ENCODE results near the gene C1orf122.
"Not testable (repeated sequence)": the region's sequence is repeated elsewhere in the genome, so short reads cannot be mapped to it uniquely, and the experiment has no call there.

Gene C1orf122

GRCh38 chr1:37807555-37808368, at the start of gene C1orf122, which contains the start of gene YRDC:
TSS of gene C1orf122 (plus strand) at chr1:37807790. CDS start at chr1:37808405, 615 bp downstream.
TSS of gene YRDC (minus strand) at chr1:37808208. CDS start at chr1:37808180, 28 bp downstream.
- peak; percentile 83 to 92 (median 87) for DNase-seq (ENCODE audit: low read depth in 2 of 3, low spot score in 1 of 3)

- no peak for DNase-seq (ENCODE audit: low read depth in 2 of 3, low spot score in 1 of 3)
These were observed 48.1 kb upstream of the C1orf122 start for GRCh38 chr1:37759451-37759850.

- no peak for DNase-seq (ENCODE audit: low read depth in 2 of 3, low spot score in 1 of 3)
These were observed 46.0 kb upstream of the C1orf122 start for GRCh38 chr1:37761416-37762095.

DNA sequence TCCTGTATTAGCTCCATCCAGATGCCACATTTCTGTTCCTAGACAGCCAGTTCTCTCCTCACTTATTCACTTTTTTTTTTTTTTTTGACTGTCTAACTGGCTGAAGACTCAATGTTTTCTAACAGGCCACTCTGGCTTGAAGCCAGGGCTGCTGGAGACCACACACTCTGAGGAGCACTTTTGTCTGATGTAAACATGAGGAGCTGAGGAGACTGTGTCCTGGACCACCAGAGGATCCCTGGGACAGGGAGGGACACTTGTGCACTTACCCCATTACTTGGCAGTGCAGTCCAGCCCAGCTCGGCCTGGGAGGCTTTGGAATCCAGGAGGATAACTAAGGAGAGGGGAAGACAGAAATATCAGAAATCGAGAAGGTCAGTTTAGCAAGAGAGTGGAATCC, 45.1 kb upstream of the C1orf122 start:
- no peak for DNase-seq (ENCODE audit: low read depth in 2 of 3, low spot score in 1 of 3)

- DNase-seq (ENCODE audit: low read depth in 2 of 3, low spot score in 1 of 3) = no peak
These were observed 43.7 kb upstream of the C1orf122 start for GRCh38 chr1:37763791-37764413.

DNA sequence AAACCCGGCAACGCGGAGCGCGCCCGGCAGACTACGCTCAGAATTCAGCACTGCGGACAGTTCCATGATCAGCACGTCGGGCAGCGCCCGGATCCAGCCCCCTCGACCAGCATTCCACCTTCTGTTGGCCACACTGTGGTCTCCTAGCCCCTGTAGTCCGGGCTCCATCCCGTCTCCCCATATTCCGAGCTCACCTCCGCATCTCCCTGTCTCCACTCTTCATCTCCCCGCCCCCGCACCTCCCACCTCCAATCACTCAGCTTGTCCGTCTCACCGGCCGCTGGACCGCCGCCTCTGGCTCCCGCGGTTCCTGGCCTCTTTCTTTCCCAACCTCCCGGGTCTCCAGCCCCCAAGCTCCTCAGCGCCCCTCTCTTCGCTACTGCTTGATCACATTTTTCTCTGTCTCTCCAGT, 43.2 kb upstream of the C1orf122 start:
- DNase-seq (ENCODE audit: low read depth in 2 of 3, low spot score in 1 of 3) = peak in 2 of 3 donors; percentile 40 to 53

DNA sequence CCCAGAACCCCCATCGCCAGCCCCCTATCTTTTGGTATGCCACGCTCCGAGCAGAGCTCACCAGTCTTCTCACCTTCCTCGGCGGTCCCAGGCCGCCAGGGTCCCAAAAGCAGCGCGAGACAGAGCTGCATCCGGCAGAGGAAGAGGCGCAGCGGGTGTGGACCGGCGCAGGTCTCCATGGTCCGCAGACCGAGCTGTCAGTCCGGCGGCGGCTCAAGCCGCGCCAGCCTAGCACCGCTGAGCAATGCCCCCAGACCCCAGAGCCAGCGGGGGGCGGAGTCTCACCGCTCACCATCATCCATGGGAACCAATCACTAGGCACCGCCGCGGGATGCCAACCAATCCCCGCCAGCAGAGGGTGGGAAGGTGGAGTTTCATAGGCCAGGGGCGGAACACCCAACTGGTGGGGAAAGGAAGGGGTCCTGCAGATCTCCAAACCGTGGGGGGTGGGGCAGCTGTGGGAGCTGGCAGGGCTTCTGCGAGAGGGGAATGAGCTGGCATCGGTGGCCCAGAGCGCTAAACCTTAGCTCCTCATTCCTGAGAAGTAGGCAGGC, 42.6 kb upstream of the C1orf122 start, which contains the start of gene EPHA10:
Gene EPHA10, minus strand, starts transcription at position 233 of the 554 bp plus-strand sequence. Its CDS starts 54 bp downstream, at position 179.
- DNase-seq (ENCODE audit: low read depth in 2 of 3, low spot score in 1 of 3) = no peak

GRCh38 chr1:37765916-37766664, 41.5 kb upstream of the C1orf122 start:
- no peak for DNase-seq (ENCODE audit: low read depth in 2 of 3, low spot score in 1 of 3)

DNA sequence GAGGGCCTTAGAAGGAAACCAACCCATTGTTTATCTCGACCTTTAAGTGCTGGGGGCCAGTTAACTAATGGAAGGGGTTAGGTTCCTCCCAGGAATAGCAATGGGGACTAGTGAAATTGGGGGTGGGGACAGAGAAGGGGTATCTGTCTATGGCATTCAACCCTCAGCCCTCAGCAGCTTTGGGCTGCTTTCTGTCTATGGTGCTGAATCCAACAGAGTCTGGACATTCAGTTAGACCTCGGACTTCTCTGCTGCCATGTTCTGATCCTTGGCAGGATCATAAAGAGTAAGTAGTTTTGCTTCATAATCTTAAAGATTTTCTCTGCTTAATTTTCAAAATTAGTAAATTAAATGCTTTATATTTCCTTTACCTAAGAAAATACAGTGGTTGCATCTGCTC, 40.1 kb upstream of the C1orf122 start:
- no peak for DNase-seq (ENCODE audit: low read depth in 2 of 3, low spot score in 1 of 3)

DNA sequence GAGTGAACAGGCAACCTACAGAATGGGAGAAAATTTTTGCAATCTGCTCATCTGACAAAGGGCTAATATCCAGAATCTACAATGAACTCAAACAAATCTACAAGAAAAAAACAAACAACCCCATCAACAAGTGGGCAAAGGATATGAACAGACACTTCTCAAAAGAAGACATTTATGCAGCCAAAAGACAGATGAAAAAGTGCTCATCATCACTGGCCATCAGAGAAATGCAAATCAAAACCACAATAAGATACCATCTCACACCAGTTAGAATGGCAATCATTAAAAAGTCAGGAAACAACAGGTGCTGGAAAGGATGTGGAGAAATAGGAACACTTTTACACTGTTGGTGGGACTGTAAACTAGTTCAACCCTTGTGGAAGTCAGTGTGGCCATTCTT, 36.1 kb upstream of the C1orf122 start:
- not testable (repeated sequence) for DNase-seq (ENCODE audit: low read depth in 2 of 3, low spot score in 1 of 3)

DNA sequence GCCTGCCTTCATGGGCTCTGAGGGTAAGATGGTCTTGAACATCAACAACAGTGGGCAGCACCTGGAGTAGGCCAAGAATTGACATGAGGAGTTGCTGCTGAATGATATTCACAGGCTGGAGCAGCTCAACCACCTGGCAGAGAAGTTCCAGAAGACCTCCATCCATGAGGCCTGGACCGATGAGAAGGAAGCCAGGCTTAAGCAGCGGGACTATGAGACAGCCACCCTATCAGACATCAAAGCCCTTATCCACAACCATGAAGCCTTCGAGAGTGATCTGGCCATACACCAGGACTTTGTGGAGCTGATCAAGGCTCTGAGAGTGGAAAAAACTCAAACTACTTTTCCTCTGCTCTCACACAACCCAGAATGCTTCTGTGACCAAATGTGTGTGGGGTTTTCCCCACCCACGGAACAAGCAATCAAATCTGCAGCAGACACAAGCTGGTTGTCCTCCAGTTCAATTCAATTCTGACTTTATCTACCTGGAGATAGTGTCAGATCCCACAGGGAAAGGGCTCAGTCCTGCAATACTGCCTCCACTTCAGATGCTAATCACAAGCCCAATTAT, 30.6 kb upstream of the C1orf122 start:
- no peak for DNase-seq (ENCODE audit: low read depth in 2 of 3, low spot score in 1 of 3)

DNA sequence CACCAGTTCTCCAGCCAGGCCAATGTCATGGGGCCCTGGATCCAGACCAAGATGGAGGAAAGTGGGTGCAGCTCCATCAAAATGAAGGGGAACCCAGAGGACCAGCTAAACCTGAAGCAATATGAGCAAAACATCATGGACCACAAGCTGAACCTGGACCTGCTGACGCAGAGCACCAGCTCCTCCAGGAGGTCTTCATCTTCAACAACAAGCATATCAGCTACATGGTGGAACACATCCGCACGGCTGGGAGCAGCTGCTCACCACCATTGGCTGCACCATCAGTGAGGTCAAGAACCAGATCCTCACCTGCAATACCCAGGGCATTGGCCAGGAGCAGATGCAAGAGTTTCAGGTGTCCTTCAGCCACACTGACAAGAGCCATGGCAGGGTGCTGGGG, 28.9 kb upstream of the C1orf122 start:
- no peak for DNase-seq (ENCODE audit: low read depth in 2 of 3, low spot score in 1 of 3)

DNA sequence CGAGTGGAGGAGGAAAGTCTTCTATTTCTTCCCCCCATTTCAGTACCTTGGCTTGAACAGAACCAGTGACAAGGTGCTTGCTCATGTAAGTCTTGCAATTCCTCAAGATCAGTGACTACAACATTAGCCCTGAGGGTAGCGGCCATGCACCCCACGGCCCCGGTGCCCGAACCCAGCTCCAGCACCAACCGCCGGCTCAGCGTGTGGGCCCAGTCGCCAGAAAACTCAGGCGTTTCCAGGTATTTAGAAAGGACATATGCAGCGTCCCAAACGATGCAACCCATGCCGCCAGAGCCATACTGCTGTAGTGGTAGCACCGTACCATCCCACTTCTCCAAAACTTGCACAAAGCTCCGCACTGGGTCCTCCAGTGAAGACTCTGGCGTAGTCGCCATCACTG, 25.1 kb upstream of the C1orf122 start:
- no peak for DNase-seq (ENCODE audit: low read depth in 2 of 3, low spot score in 1 of 3)

DNA sequence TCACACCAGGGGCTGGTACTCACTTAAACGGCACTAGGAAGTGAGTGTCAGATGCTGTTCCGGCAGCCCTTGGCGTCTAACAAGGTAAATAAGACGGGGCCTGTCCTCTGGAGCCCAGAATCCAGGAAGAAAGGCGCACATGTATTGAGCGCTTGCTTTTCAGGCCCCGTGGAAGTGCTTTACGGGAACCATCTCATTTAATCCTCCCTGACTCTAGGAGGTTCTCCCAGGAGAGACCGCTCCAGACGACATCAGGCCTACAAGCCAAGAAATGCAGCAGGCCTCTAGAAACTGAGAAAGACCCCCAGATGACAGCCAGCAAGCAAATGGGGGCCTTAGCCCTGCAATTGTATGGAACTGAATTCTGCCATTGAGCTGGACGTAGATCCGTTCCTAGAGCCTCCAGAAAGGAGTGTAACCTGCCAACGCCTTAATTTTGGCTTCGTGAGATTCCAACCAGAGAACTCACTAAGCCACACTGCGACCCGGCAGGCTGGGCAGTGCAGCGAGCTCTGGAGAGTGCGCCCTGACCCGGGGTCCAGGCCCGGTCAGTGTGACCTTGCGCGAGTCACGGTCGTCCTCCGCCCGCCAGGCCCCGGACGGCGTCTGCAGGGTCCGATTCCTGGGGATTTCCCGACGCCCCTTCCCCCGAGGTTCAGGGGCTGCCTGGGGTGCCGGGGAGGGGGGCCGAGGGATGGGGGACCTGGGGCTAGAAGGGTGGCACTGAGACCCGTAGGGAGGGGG, 14.5 kb upstream of the C1orf122 start:
- no peak for DNase-seq (ENCODE audit: low read depth in 2 of 3, low spot score in 1 of 3)

- DNase-seq (ENCODE audit: low read depth in 2 of 3, low spot score in 1 of 3) = peak in 1 of 3 donors; percentile 26
These were observed 13.7 kb upstream of the C1orf122 start, which contains the start of gene MANEAL for GRCh38 chr1:37793773-37794371. TSS of gene MANEAL (plus strand) at chr1:37793847. CDS start at chr1:37794183, 336 bp downstream.

DNA sequence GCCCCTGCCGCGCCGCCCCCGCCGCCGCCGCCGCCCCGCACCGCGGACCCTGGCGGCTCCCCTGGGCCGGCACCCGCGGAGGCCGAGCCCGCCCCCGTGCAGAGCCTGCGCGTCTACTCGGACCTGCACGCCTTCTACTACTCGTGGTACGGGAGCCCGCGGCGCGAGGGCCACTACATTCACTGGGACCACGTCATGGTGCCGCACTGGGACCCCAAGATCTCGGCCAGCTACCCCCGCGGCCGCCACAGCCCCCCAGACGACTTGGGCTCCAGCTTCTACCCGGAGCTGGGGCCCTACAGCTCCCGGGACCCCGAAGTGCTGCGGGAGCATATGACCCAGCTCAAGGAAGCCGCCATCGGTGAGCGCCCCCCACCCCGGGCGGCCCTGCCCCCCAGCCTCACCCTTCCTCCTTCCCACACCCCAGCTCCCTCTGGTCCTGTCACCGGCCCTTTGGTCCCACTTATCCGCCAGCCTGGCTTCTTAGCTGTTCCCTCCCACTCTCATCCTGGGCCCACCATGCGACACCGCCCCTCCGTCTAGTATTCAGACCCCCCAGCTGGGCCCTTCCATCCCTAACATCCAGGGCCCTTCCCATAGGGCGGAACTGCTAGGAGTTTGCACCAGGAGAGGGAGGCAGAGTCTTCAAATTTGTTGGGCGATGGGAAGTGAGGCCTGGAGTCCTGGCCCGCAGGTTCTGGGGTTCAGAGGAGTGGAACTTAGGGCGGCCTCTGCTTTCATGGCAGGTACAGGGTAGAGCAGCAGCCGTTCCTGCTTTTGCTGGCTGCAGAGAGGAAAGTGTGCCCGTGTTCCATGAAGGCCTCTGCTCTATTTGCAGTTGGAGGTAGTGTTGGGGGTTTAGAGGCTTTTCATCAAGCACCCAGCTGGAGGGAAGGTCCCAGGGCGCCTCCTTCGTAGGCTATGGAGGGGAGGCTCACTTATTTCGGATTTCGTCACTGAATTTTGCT, 12.9 kb upstream of the C1orf122 start:
- DNase-seq (ENCODE audit: low read depth in 2 of 3, low spot score in 1 of 3) = no peak

DNA sequence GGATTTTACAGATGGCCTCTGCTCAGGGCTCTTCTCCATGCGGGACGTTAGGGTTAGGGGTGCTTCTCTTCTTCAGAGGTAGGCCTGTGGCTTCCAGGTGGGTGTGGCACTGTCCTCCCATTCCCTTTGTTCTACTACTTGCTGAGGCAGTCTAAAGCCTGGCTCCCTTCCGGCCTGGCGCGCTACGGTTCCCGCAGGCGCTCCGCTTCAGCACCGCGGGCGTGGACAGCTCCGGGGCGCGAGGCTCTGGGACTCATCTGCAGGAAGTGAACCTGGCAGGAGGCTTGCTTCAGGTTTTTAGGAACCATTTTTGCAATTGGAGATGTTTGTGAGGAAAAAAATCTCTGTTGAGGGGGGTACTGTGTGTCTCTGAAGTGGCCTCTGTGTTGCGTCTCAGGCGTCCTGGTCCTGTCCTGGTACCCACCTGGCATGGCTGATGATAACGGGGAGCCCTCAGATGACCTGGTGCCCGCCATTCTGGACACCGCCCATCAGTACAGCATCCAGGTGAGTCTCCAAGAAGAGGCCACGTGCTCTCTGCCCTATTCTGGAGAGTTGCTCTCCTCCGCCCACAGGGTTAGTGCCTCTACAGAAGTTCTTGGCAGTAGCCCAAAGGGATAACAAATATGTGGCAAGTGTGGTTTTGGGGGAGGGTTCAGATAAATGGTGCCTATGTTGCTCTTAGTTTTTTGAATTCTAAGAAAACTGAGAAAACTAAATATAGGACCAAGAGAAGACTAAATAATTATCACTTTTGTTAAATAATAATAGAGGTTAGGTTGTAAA, 12.1 kb upstream of the C1orf122 start:
- DNase-seq (ENCODE audit: low read depth in 2 of 3, low spot score in 1 of 3) = peak in 1 of 3 donors; percentile 37

Data from stimulated activated CD4-positive, alpha-beta T cell treated with anti-CD3 and anti-CD28 coated beads, Interleukin-12 subunit alpha, Interleukin-12 subunit beta, amount 100 ng/mL, for 48 hours (primary cell).